ENCODE results near the gene ITIH4. TPM values are rescaled to one million over a fixed set of nuclear protein-coding genes. Genes with fewer than 3 reads are reported as not detected.

Gene ITIH4
- total and polyA plus RNA-seq, 2 donors (not counting 1 experiment from before 2014, with no cell fraction given), result 21.5 to 38.5 TPM

DNA sequence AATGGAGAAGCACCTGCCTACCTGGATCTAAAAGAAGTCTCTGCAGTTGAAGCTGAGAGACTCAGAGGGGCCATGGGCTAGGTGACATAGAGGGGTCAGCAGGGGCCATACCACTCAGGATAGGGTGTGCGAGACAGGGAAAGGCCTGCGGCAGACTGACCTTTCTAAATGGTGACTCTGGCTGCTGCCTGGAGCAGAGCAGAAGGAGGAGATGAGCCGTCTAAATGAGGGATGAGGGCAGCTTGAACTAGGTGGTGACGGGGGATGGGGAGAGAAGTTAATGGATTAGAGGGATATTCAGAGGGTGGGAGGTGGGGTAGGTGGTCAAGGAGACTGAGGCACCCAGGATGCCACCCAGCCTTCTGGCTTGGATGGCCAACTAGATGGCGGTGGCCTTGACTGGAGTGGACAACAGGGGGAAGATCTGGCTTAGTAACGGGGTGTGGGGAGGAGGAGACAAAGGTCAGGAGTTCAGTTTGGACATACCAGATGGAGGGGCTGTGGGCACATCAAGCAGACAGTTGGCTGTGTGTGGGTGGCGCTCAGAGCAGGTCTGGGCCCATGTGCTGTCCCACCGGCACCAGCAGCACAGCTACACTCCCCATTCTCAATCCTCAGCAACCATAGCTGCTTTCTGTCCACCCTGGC, 56.3 kb downstream of the ITIH4 start:
- Histone ChIP-seq H3K27me3 (replicated peaks in 1 of 4; ENCODE audit: control extremely low read depth in 1 of 4, control insufficient read depth in 3 of 4, insufficient read depth in 4 of 4, low read length in 3 of 4) (no peaks in the 10 kb centered on the region), H3K27ac (ENCODE audit: low read length in 2 of 2) (no peak overlapping the region), H3K9me3 (ENCODE audit: control extremely low read depth in 1 of 3, control insufficient read depth in 2 of 3, insufficient read depth in 1 of 3, low read length in 2 of 3) (no peaks in the 10 kb centered on the region), H3K4me3 (ENCODE audit: control extremely low read depth in 1 of 5, extremely low read depth in 1 of 5, insufficient read depth in 1 of 5, low read depth in 2 of 5, low read length in 4 of 5) (no peak overlapping the region), H2AFZ (ENCODE audit: insufficient read depth, low read depth, low read length, poor library complexity, severe bottlenecking) (no peak overlapping the region), H3K79me2 (ENCODE audit: control insufficient read depth, insufficient read depth, low read length) (peaks cover 9% of the 10 kb centered on the region), H3K4me1 (ENCODE audit: control insufficient read depth in 2 of 2, insufficient read depth in 2 of 2, low read length in 2 of 2) (peaks cover 14 to 19% of the 10 kb centered on the region in 2 donors), H3K9ac (ENCODE audit: low read length) (no peak overlapping the region), H3K36me3 (replicated peaks in 1 of 2; ENCODE audit: control extremely low read depth in 1 of 2, control insufficient read depth in 1 of 2, extremely low read depth in 1 of 2, insufficient read depth in 2 of 2, low read length in 1 of 2) (no peaks in the 10 kb centered on the region), H3K4me2 (replicated peaks; ENCODE audit: low read depth, low read length, poor library complexity, severe bottlenecking) (no peak overlapping the region), H4K20me1 (ENCODE audit: control insufficient read depth, insufficient read depth, low read length, poor library complexity, severe bottlenecking) (no peaks in the 10 kb centered on the region)
- intact Hi-C loops (cut with micrococcal nuclease), result no loop called here
- Mint-ChIP-seq H3K27ac (no peak overlapping the region), H3K9me3 (ENCODE audit: insufficient read depth) (no peaks in the 10 kb centered on the region), H3K27me3 (no peaks in the 10 kb centered on the region), H3K4me3 (no peak overlapping the region), H3K4me1 (peaks cover 23% of the 10 kb centered on the region)
- ChIA-PET POLR2A (no interaction called here), CTCF (no interaction called here)
- WGBS (ENCODE audit: insufficient coverage), result 89% methylated on average over 6 of the region's 8 CpGs
- DNase-seq (no peak), ATAC-seq (ENCODE audit: low read depth) (no peak)
- TF ChIP-seq EZH2 (IDR thresholded peaks at IDR 0.05; ENCODE audit: borderline replicate concordance, insufficient read depth, low read depth, low read length, poor library complexity, severe bottlenecking), result no peak
- TF ChIP-seq, protein P1, sequence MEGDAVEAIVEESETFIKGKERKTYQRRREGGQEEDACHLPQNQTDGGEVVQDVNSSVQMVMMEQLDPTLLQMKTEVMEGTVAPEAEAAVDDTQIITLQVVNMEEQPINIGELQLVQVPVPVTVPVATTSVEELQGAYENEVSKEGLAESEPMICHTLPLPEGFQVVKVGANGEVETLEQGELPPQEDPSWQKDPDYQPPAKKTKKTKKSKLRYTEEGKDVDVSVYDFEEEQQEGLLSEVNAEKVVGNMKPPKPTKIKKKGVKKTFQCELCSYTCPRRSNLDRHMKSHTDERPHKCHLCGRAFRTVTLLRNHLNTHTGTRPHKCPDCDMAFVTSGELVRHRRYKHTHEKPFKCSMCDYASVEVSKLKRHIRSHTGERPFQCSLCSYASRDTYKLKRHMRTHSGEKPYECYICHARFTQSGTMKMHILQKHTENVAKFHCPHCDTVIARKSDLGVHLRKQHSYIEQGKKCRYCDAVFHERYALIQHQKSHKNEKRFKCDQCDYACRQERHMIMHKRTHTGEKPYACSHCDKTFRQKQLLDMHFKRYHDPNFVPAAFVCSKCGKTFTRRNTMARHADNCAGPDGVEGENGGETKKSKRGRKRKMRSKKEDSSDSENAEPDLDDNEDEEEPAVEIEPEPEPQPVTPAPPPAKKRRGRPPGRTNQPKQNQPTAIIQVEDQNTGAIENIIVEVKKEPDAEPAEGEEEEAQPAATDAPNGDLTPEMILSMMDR (IDR thresholded peaks at IDR 0.05), result no peak

DNA sequence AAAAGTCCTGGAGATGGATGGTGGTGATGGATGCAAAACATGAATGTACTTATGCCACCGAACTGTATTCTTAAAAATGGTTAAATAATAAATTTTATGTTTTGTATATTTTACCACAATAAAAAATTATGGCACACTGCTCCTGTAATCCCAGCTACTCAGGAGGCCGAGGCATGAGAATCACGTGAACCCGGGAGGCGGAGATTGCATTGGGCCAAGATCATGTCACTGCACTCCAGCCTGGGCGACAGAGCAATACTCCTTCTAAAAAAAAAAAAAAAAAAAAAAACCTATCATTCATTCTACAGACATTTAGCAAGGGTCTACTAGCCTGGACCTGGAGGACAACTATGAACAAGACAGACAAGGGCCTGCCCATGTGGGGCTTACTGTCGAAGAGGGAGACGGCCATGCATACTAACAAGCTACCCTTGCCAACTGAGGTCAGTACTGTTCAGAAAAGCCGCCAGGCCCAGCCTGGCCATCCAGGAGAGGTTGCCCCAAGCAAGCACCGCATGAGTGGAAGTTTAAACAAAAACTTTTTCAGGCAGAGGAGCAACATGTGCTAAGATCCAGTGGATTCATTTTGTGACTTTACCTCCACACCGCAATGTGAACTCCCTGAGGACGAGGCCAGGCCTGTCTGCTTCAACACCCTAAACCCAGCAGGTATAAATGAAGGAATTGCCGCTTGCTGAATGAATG, 57.0 kb downstream of the ITIH4 start:
- TF ChIP-seq, protein P1 (IDR thresholded peaks at IDR 0.05), result no peak
- no peak for TF ChIP-seq EZH2 (IDR thresholded peaks at IDR 0.05; ENCODE audit: borderline replicate concordance, insufficient read depth, low read depth, low read length, poor library complexity, severe bottlenecking)
- Mint-ChIP-seq H3K4me3 (no peak overlapping the region), H3K4me1 (peaks cover 18% of the 10 kb centered on the region), H3K27ac (no peak overlapping the region), H3K9me3 (ENCODE audit: insufficient read depth) (no peaks in the 10 kb centered on the region), H3K27me3 (no peaks in the 10 kb centered on the region)
- Histone ChIP-seq H3K27me3 (replicated peaks in 1 of 4; ENCODE audit: control extremely low read depth in 1 of 4, control insufficient read depth in 3 of 4, insufficient read depth in 4 of 4, low read length in 3 of 4) (no peaks in the 10 kb centered on the region), H3K4me3 (ENCODE audit: control extremely low read depth in 1 of 5, extremely low read depth in 1 of 5, insufficient read depth in 1 of 5, low read depth in 2 of 5, low read length in 4 of 5) (no peak overlapping the region), H3K4me1 (ENCODE audit: control insufficient read depth in 2 of 2, insufficient read depth in 2 of 2, low read length in 2 of 2) (peaks cover 9 to 13% of the 10 kb centered on the region in 2 donors), H3K9ac (ENCODE audit: low read length) (no peak overlapping the region), H3K4me2 (replicated peaks; ENCODE audit: low read depth, low read length, poor library complexity, severe bottlenecking) (no peak overlapping the region), H3K79me2 (ENCODE audit: control insufficient read depth, insufficient read depth, low read length) (peaks cover 12% of the 10 kb centered on the region), H3K27ac (ENCODE audit: low read length in 2 of 2) (no peak overlapping the region), H4K20me1 (ENCODE audit: control insufficient read depth, insufficient read depth, low read length, poor library complexity, severe bottlenecking) (no peaks in the 10 kb centered on the region), H3K9me3 (ENCODE audit: control extremely low read depth in 1 of 3, control insufficient read depth in 2 of 3, insufficient read depth in 1 of 3, low read length in 2 of 3) (no peaks in the 10 kb centered on the region), H2AFZ (ENCODE audit: insufficient read depth, low read depth, low read length, poor library complexity, severe bottlenecking) (no peak overlapping the region), H3K36me3 (replicated peaks in 1 of 2; ENCODE audit: control extremely low read depth in 1 of 2, control insufficient read depth in 1 of 2, extremely low read depth in 1 of 2, insufficient read depth in 2 of 2, low read length in 1 of 2) (no peaks in the 10 kb centered on the region)
- intact Hi-C loops (cut with micrococcal nuclease), result no loop called here
- 99% methylated on average over 8 of the region's 13 CpGs for WGBS (ENCODE audit: insufficient coverage)
- ChIA-PET POLR2A (no interaction called here), CTCF (no interaction called here)
- no peak for ATAC-seq (ENCODE audit: low read depth)
- DNase-seq, result no peak

Data from B cell (primary cell).